Neural crest cell (in vitro differentiated cells): ENCODE data around the gene SPOCK3. TPM values are rescaled to one million over a fixed set of nuclear protein-coding genes. Genes with fewer than 3 reads are reported as not detected.
"Not testable (repeated sequence)": the region's sequence is repeated elsewhere in the genome, so short reads cannot be mapped to it uniquely, and the experiment has no call there.

Experiments
- DNase-seq: peaks from one replicate; pipeline ENCODE4 v3.0.0; 2021; ENCODE audit warnings: low read depth, mixed read lengths, low spot score
- H3K27ac Mint-ChIP-seq: one replicate; pipeline ENCODE4 v1.8.0; 2021; ENCODE audit warnings: mild to moderate bottlenecking, mixed read lengths; ENCODE audit not compliant: unreplicated experiment
- H3K27me3 Mint-ChIP-seq: 2 replicates; pipeline ENCODE4 v1.8.0; 2021; ENCODE audit warnings: low read depth, mild to moderate bottlenecking, mixed read lengths
- H3K36me3 Mint-ChIP-seq: 2 replicates; pipeline ENCODE4 v1.8.0; 2021; ENCODE audit warnings: low read depth, mild to moderate bottlenecking, mixed read lengths
- H3K4me1 Mint-ChIP-seq: 2 replicates; pipeline ENCODE4 v1.8.0; 2021; ENCODE audit warnings: mixed read lengths
- H3K4me3 Mint-ChIP-seq: one replicate; pipeline ENCODE4 v1.8.0; 2021; ENCODE audit warnings: mild to moderate bottlenecking, mixed read lengths
- H3K9me3 Mint-ChIP-seq: 2 replicates; pipeline ENCODE4 v1.8.0; 2021; ENCODE audit warnings: mixed read lengths
- total RNA-seq: library from RNA; stranded (reverse); gene quantifications from 2 replicates; pipeline ENCODE4 v1.2.1, GENCODE V29; 2021
- TF ChIP-seq, protein P1 (sequence below): fragments of 200-600 bp; sonication (generic); conservative IDR thresholded peaks from 2 replicates; pipeline ENCODE4 v1.5.0; 2021; ENCODE audit warnings: antibody characterized with exemption, mild to moderate bottlenecking

The SPOCK3 gene
- total RNA-seq, 1 donor from 2014 or later: 0.56 TPM

DNA sequence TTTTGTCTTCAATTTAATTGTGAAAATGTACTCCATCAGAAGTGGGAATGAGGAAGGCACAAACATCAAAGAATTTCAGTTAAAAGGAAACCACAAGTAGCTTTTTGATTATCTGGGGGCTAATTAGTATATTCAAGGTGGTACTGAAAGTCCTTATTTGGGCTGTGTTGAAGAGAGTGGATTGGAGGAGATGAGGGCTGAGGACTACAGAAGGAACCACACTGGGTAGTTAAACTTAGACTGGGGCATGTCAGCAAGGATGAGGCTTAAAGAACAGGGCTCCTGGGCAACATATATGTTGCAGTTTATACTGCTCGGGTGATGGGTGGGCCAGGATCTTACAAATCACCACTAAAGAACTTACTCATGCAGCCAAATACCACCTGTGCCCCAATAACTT is 346.8 kb downstream of the SPOCK3 start:
- Mint-ChIP-seq H3K27ac (no peak overlapping the region), H3K4me1 (no peaks in the 10 kb centered on the region), H3K27me3 (no peaks in the 10 kb centered on the region), H3K4me3 (no peak overlapping the region), H3K36me3 (no peaks in the 10 kb centered on the region), H3K9me3 (no peaks in the 10 kb centered on the region)
- TF ChIP-seq, protein P1, sequence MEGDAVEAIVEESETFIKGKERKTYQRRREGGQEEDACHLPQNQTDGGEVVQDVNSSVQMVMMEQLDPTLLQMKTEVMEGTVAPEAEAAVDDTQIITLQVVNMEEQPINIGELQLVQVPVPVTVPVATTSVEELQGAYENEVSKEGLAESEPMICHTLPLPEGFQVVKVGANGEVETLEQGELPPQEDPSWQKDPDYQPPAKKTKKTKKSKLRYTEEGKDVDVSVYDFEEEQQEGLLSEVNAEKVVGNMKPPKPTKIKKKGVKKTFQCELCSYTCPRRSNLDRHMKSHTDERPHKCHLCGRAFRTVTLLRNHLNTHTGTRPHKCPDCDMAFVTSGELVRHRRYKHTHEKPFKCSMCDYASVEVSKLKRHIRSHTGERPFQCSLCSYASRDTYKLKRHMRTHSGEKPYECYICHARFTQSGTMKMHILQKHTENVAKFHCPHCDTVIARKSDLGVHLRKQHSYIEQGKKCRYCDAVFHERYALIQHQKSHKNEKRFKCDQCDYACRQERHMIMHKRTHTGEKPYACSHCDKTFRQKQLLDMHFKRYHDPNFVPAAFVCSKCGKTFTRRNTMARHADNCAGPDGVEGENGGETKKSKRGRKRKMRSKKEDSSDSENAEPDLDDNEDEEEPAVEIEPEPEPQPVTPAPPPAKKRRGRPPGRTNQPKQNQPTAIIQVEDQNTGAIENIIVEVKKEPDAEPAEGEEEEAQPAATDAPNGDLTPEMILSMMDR: no peak
- no peak for DNase-seq

DNA sequence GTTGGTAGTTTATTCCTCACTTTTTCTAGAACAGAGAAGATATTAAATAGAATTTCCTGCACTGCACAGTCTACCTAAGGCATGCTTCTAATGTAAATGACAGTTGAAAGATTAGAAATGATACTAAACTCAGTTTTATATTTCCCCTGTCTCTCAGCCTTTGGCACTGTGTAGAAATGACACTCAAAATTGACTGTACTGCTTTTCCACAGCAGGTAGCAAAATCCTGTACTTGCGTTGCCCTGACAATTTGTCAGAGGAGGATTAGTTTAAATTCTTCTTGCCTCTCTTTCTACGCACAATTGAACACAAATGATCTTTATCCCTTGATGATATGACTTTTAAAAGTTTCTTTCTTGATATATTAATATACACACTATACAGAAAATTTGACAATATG is 347.6 kb downstream of the SPOCK3 start:
- Mint-ChIP-seq H3K9me3 (no peaks in the 10 kb centered on the region), H3K4me1 (no peaks in the 10 kb centered on the region), H3K4me3 (no peak overlapping the region), H3K27me3 (no peaks in the 10 kb centered on the region), H3K27ac (no peak overlapping the region), H3K36me3 (no peaks in the 10 kb centered on the region)
- TF ChIP-seq, protein P1: no peak
- no peak for DNase-seq

DNA sequence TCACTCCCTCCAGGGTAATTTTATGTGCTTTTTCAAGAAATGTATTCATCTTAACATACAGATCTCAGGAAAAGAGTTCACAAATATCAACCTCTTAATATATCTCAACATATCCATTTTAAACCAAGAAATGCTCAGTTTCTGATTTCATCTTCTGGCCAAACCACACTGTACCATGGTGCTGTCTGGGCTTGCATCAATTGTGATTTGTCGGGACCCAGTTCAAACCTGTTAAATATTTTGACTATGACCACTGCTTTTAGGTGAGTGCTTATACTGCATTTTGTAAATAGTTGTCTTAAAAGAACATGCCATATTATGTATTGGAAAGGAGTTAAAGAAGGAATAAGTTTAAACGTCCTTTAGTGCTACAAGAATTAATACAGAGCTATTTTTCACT is 352.1 kb downstream of the SPOCK3 start:
- H3K9me3 Mint-ChIP-seq: no peaks in the 10 kb centered on the region
- H3K27ac Mint-ChIP-seq: no peak overlapping the region
- H3K36me3 Mint-ChIP-seq: no peaks in the 10 kb centered on the region
- no peak overlapping the region for H3K4me3 Mint-ChIP-seq
- no peaks in the 10 kb centered on the region for H3K4me1 Mint-ChIP-seq
- no peaks in the 10 kb centered on the region for H3K27me3 Mint-ChIP-seq
- DNase-seq: no peak
- TF ChIP-seq, protein P1: no peak

DNA sequence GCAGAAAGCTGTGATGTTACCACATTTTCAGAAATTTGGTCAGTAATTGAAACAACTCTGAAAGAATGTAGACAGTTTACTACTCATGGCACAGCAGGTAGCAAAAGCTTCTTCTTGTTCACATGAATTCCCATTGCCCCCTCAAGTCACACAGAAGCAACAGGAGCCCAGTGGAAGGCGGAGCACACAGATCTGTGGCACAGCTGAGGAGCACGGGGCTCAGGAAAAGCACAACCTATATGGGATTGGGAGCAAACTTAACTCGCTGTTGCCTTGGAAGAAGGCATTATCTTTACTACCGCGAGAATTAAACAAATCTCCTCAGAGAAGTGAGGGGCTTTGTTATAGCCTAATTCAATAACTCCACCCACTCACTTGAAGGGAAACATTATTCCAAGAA is 358.5 kb downstream of the SPOCK3 start:
- Mint-ChIP-seq H3K4me3 (no peak overlapping the region), H3K36me3 (no peaks in the 10 kb centered on the region), H3K27ac (no peak overlapping the region), H3K27me3 (no peaks in the 10 kb centered on the region), H3K4me1 (peaks cover 4% of the 10 kb centered on the region), H3K9me3 (no peaks in the 10 kb centered on the region)
- DNase-seq: no peak
- TF ChIP-seq, protein P1: no peak

DNA sequence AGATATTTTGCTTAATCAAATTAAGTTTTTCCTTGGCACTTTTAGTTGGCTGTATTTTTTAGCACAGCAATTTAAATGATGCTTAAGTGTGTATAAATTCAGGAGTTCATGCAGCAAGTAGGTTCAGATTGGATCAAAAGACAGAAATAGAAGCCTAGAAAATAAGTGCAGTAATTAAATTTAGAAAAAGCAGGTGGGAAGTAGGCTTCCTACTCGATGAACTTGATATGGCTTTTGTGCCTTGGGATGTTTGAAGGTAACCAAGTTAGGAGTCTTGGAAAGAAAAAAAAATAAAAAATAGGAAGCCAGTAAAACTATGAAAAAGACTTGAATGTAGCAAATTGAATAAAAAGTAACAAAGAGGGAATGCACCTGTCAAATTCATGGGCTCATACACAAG is 372.3 kb downstream of the SPOCK3 start:
- Mint-ChIP-seq H3K4me1 (no peaks in the 10 kb centered on the region), H3K27me3 (no peaks in the 10 kb centered on the region), H3K4me3 (no peak overlapping the region), H3K36me3 (no peaks in the 10 kb centered on the region), H3K27ac (no peak overlapping the region), H3K9me3 (peaks cover 9% of the 10 kb centered on the region)
- DNase-seq: no peak
- TF ChIP-seq, protein P1: no peak

DNA sequence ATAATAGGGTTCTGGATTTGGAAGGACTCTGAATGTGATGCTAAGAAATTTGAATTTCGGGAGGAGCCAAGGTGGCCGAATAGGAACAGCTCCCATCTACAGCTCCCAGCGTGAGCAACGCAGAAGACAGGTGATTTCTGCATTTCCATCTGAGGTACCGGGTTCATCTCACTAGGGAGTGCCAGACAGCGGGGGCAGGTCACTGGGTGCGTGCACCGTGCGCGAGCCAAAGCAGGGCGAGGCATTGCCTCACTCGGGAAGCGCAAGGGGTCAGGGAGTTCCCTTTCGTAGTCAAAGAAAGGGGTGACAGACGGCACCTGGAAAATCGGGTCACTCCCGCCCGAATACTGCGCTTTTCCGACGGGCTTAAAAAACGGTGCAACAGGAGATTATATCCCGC is 383.9 kb downstream of the SPOCK3 start:
- not testable (repeated sequence) for H3K27ac Mint-ChIP-seq, H3K36me3 Mint-ChIP-seq, H3K4me1 Mint-ChIP-seq, H3K27me3 Mint-ChIP-seq, DNase-seq, H3K4me3 Mint-ChIP-seq, H3K9me3 Mint-ChIP-seq
